Keratinocyte (primary cell): ENCODE data around the gene OR2T11. TPM values are rescaled to one million over a fixed set of nuclear protein-coding genes. Genes with fewer than 3 reads are reported as not detected.

Experiments used
- DNase-seq: peaks from one replicate; pipeline ENCODE4 v3.0.0-alpha.2; 2011; ENCODE audit warnings: low read depth, missing footprints, low spot score
- FAIRE-seq: peaks from 2 replicates; lab custom pipeline; 2011; peaks lifted over from hg19 to GRCh38; lab: Jason Lieb, UNC
- H2AFZ ChIP-seq: 2 replicates; pipeline ENCODE4 v1.6.0; 2012; ENCODE audit warnings: low read length, control low read depth, inconsistent platforms; ENCODE audit not compliant: control insufficient read depth
- H3K27ac ChIP-seq: 2 replicates; pipeline ENCODE4 v1.5.1; 2011; ENCODE audit warnings: low read length; ENCODE audit not compliant: control insufficient read depth, insufficient read depth
- H3K27me3 ChIP-seq: 3 replicates; pipeline ENCODE4 v1.6.0; 2011; ENCODE audit warnings: low read length; ENCODE audit not compliant: control insufficient read depth, insufficient read depth; ENCODE audit errors: extremely low read depth
- H3K36me3 ChIP-seq, 2 experiments: 2 replicates in 1 of 2; 3 replicates in 1 of 2; pipeline ENCODE4 v1.5.1; 2011; ENCODE audit warnings: low read length in 2 of 2, mild to moderate bottlenecking in 1 of 2; ENCODE audit not compliant: control insufficient read depth in 2 of 2, insufficient read depth in 2 of 2; ENCODE audit errors: extremely low read depth in 1 of 2
- H3K4me1 ChIP-seq: 3 replicates; pipeline ENCODE4 v1.5.1; 2011; ENCODE audit warnings: low read length; ENCODE audit not compliant: control insufficient read depth, insufficient read depth; ENCODE audit errors: extremely low read depth
- H3K4me2 ChIP-seq: 3 replicates; pipeline ENCODE4 v1.6.0; 2011; ENCODE audit warnings: low read depth, low read length; ENCODE audit not compliant: control insufficient read depth, insufficient read depth; ENCODE audit errors: extremely low read depth
- H3K4me3 ChIP-seq, 3 experiments: fragments of 200-600 bp in 1 of 3; sonication (generic) in 1 of 3; 2 replicates in 2 of 3; 3 replicates in 1 of 3; pipeline ENCODE4 v1.5.1; 2011 to 2016; ENCODE audit warnings: low read length in 3 of 3, mild to moderate bottlenecking in 3 of 3, control low read depth in 2 of 3, inconsistent platforms in 1 of 3, low read depth in 1 of 3, mixed read lengths in 1 of 3, mixed run types in 1 of 3, moderate library complexity in 1 of 3; ENCODE audit not compliant: control insufficient read depth in 2 of 3, insufficient read depth in 2 of 3; ENCODE audit errors: extremely low read depth in 1 of 3
- H3K79me2 ChIP-seq: 2 replicates; pipeline ENCODE4 v1.6.0; 2012; ENCODE audit warnings: low read length; ENCODE audit not compliant: control insufficient read depth, insufficient read depth
- H3K9ac ChIP-seq: 3 replicates; pipeline ENCODE4 v1.6.0; 2011; ENCODE audit warnings: low read length; ENCODE audit not compliant: control insufficient read depth, insufficient read depth; ENCODE audit errors: extremely low read depth
- H3K9me1 ChIP-seq: 3 replicates; pipeline ENCODE4 v1.6.0; 2011; ENCODE audit warnings: low read length; ENCODE audit not compliant: control insufficient read depth, insufficient read depth; ENCODE audit errors: extremely low read depth
- H3K9me3 ChIP-seq: 2 replicates; pipeline ENCODE4 v1.5.1; 2012; ENCODE audit warnings: low read depth, low read length; ENCODE audit not compliant: control insufficient read depth
- H4K20me1 ChIP-seq: 3 replicates; pipeline ENCODE4 v1.6.0; 2011; ENCODE audit warnings: low read length; ENCODE audit not compliant: control insufficient read depth, insufficient read depth; ENCODE audit errors: extremely low read depth
- EZH2 ChIP-seq: IDR thresholded peaks from one replicate; pipeline ENCODE4 v1.6.1; 2012; ENCODE audit warnings: inconsistent platforms, mild to moderate bottlenecking, low read length, moderate library complexity
- dilution Hi-C: fragments of 300-500 bp; cut with MboI; formaldehyde crosslinking; loops from one replicate; pipeline ENCODE4 v1.7.0; 2020; ENCODE audit warnings: low sequenced_read_pairs; ENCODE audit not compliant: extremely low pct_ligation_motif_present
- polyA plus RNA-seq, 5 experiments: library from polyadenylated mRNA; depleted of rRNA in 3 of 5; stranded (reverse) in 3 of 5; stranded (forward) in 1 of 5; unstranded in 1 of 5; fragments of >200 nt; gene quantifications; 1 replicate in 1 of 5; 2 replicates in 3 of 5; 3 replicates in 1 of 5; pipeline versions ENCODE4 v1.2.1 to v1.2.3, GENCODE V29; 2011 to 2012; ENCODE audit warnings: missing spikeins in 2 of 5, low read depth in 1 of 5, low replicate concordance in 1 of 5
- TF ChIP-seq, protein P1 (sequence below), 3 experiments: IDR thresholded peaks in 1 of 3; conservative IDR thresholded peaks in 1 of 3; optimal IDR thresholded peaks in 1 of 3; 2 replicates in 2 of 3; 3 replicates in 1 of 3; pipeline versions ENCODE3 to v1.5.1; 2011; ENCODE audit warnings: low read length in 3 of 3, mild to moderate bottlenecking in 3 of 3, moderate library complexity in 2 of 3, control low read depth in 1 of 3, inconsistent platforms in 1 of 3; ENCODE audit not compliant: insufficient read depth in 2 of 3; ENCODE audit errors: extremely low read depth in 1 of 3

Gene OR2T11
- polyA plus RNA-seq, 1 donor (not counting 4 experiments of a cell fraction or from before 2014, with no cell fraction given) = not detected

- Histone ChIP-seq H4K20me1 (no peaks in the 10 kb centered on the region), H3K36me3 (no peaks in the 10 kb centered on the region), H3K79me2 (no peaks in the 10 kb centered on the region), H3K27me3 (no peaks in the 10 kb centered on the region), H3K4me2 (no peak overlapping the region), H3K27ac (no peak overlapping the region), H2AFZ (no peak overlapping the region), H3K9me3 (no peaks in the 10 kb centered on the region), H3K9ac (no peak overlapping the region), H3K9me1 (no peaks in the 10 kb centered on the region), H3K4me1 (no peaks in the 10 kb centered on the region), H3K4me3 (no peak overlapping the region)
- dilution Hi-C loops = no loop called here
- TF ChIP-seq EZH2 = no peak
- TF ChIP-seq, protein P1, sequence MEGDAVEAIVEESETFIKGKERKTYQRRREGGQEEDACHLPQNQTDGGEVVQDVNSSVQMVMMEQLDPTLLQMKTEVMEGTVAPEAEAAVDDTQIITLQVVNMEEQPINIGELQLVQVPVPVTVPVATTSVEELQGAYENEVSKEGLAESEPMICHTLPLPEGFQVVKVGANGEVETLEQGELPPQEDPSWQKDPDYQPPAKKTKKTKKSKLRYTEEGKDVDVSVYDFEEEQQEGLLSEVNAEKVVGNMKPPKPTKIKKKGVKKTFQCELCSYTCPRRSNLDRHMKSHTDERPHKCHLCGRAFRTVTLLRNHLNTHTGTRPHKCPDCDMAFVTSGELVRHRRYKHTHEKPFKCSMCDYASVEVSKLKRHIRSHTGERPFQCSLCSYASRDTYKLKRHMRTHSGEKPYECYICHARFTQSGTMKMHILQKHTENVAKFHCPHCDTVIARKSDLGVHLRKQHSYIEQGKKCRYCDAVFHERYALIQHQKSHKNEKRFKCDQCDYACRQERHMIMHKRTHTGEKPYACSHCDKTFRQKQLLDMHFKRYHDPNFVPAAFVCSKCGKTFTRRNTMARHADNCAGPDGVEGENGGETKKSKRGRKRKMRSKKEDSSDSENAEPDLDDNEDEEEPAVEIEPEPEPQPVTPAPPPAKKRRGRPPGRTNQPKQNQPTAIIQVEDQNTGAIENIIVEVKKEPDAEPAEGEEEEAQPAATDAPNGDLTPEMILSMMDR (optimal IDR thresholded peaks at IDR 0.05 in 1 of 3, IDR thresholded peaks at IDR 0.05 in 1 of 3, conservative IDR thresholded peaks at IDR 0.05 in 1 of 3; ENCODE audit: extremely low read depth in 1 of 3, insufficient read depth in 2 of 3, low read length in 3 of 3) = no peak
- no peak for FAIRE-seq
- DNase-seq = no peak
Observed at GRCh38 chr1:248627971-248628844, 6.7 kb downstream of the OR2T11 start.

DNA sequence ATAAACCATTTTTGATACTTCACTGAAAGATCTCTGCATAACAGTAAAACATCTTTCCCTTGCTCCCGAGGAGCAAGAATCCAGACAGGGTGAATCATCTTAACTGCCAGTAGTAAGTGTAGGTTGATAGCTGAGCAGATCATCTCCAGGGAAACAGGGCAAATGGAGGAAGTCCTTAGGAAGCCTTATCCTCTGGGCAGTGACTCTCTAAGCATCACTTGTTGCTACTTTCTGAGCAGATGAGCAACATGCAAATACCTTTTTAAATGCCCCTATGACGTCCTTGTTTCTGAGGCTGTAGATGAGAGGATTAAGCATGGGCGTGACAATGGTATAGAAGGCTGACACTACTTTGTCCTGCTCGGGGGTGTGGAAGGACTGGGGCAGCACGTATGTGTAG, 8.9 kb downstream of the OR2T11 start:
- DNase-seq (no peak), FAIRE-seq (no peak)
- H3K9me1 ChIP-seq = no peaks in the 10 kb centered on the region
- H3K9ac ChIP-seq = no peak overlapping the region
- no peak overlapping the region for H3K4me3 ChIP-seq
- H4K20me1 ChIP-seq = no peaks in the 10 kb centered on the region
- no peaks in the 10 kb centered on the region for H3K79me2 ChIP-seq
- H3K36me3 ChIP-seq = no peaks in the 10 kb centered on the region
- H2AFZ ChIP-seq = no peak overlapping the region
- H3K4me2 ChIP-seq = no peak overlapping the region
- no peaks in the 10 kb centered on the region for H3K4me1 ChIP-seq
- H3K9me3 ChIP-seq = no peaks in the 10 kb centered on the region
- dilution Hi-C loops = no loop called here
- H3K27ac ChIP-seq = no peak overlapping the region
- no peaks in the 10 kb centered on the region for H3K27me3 ChIP-seq
- TF ChIP-seq, protein P1 (optimal IDR thresholded peaks at IDR 0.05 in 1 of 3, IDR thresholded peaks at IDR 0.05 in 1 of 3, conservative IDR thresholded peaks at IDR 0.05 in 1 of 3; ENCODE audit: extremely low read depth in 1 of 3, insufficient read depth in 2 of 3, low read length in 3 of 3) = no peak
- TF ChIP-seq EZH2 = no peak
